ENCODE measurements around the gene TBC1D22A.
"Not testable (repeated sequence)": the region's sequence is repeated elsewhere in the genome, so short reads cannot be mapped to it uniquely, and the experiment has no call there.

DNA sequence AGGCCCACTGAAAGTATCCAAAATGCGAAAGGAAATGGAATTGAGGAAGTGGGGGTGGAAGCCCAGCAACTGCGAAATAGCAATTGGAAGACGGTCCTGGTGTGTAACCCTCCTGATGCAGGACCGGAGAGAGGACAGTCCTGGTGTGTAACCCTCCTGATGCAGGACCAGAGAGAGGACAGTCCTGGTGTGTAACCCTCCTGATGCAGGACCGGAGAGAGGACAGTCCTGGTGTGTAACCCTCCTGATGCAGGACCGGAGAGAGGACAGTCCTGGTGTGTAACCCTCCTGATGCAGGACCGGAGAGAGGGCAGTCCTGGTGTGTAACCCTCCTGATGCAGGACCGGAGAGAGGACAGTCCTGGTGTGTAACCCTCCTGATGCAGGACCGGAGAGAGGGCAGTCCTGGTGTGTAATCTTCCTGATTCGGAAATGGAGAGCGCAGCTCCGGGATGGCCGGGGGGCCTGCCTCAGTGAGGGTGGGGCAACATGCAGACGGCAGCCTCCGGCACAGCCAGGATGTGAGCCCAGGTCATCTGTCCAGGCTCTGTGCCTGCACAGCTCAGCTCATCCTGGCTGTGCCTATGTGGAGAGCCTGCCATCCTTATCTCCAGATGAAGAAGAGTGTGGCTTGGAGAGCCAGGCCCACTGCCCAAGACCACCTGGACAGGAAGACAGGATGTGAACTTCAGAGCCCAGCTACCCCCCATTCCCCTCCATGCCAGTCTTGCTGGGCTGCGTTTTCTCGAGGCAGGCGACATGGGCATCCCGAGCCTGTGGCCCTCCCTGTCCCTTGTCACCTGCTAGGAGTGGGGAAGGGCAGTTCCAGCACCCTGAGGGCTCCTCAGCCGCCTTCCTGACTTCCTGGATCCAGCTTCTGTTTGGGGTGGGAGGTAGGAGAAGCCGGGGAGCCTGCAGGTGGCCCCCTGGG lies 408.3 kb downstream of the TBC1D22A start:
- not testable (repeated sequence) for TF ChIP-seq EZH2 (IDR thresholded peaks at IDR 0.05; ENCODE audit: borderline replicate concordance)
- TF ChIP-seq, protein P1, sequence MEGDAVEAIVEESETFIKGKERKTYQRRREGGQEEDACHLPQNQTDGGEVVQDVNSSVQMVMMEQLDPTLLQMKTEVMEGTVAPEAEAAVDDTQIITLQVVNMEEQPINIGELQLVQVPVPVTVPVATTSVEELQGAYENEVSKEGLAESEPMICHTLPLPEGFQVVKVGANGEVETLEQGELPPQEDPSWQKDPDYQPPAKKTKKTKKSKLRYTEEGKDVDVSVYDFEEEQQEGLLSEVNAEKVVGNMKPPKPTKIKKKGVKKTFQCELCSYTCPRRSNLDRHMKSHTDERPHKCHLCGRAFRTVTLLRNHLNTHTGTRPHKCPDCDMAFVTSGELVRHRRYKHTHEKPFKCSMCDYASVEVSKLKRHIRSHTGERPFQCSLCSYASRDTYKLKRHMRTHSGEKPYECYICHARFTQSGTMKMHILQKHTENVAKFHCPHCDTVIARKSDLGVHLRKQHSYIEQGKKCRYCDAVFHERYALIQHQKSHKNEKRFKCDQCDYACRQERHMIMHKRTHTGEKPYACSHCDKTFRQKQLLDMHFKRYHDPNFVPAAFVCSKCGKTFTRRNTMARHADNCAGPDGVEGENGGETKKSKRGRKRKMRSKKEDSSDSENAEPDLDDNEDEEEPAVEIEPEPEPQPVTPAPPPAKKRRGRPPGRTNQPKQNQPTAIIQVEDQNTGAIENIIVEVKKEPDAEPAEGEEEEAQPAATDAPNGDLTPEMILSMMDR (IDR thresholded peaks at IDR 0.05; ENCODE audit: poor library complexity), result not testable (repeated sequence)
